ENCODE results near the gene NUP43. TPM values are rescaled to one million over a fixed set of nuclear protein-coding genes. Genes with fewer than 3 reads are reported as not detected.

NUP43 gene
- total and polyA plus RNA-seq, 10 of the 15 experiments (the other 5 are each of a cell fraction or from before 2014, with no cell fraction given): 8.9 to 54.2 (median 27.7) TPM

GRCh38 chr6:149714442-149714841 lies 31.9 kb downstream of the NUP43 start (continued):
- TF ChIP-seq NRF1 (conservative IDR thresholded peaks at IDR 0.05; ENCODE audit: low read depth, low read length): no peak

- no peak overlapping the region for H3K27ac ChIP-seq (ENCODE audit: control insufficient read depth, insufficient read depth)
- ChIA-PET CTCF (no interaction called here), RAD21 (ENCODE audit: unreplicated experiment) (no interaction called here), POLR2A (no interaction called here), SMC1A (ENCODE audit: uncharacterized antibody, unreplicated experiment) (no interaction called here)
- peaks cover 8% of the 10 kb centered on the region; the same call in 1 of the 2 replicates for H4K20me1 ChIP-seq (ENCODE audit: control insufficient read depth, insufficient read depth)
- in situ Hi-C loops (cut with MboI): no loop called here
- DNase-seq (ENCODE audit: low read depth, low spot score): no peak
- WGBS (ENCODE audit: insufficient coverage, insufficient replicate concordance, low lambda C conversion rate, missing lambda C conversion rate): 93% methylated on average over 5 of the region's 5 CpGs
- intact Hi-C loops (cut with micrococcal nuclease; ENCODE audit: unreplicated experiment): no loop called here
- TF ChIP-seq BMI1 (IDR thresholded peaks at IDR 0.05; ENCODE audit: borderline replicate concordance): no peak
- TF ChIP-seq E2F4 (IDR thresholded peaks at IDR 0.05; ENCODE audit: low read depth, low read length): no peak
- no peak for TF ChIP-seq TCF3 (IDR thresholded peaks at IDR 0.05; ENCODE audit: borderline replicate concordance, insufficient read depth, low read depth, low read length)
- no peak for TF ChIP-seq ZBED1 (IDR thresholded peaks at IDR 0.05; ENCODE audit: borderline replicate concordance)
- TF ChIP-seq LARP7 (IDR thresholded peaks at IDR 0.05): no peak
- TF ChIP-seq WRNIP1 (IDR thresholded peaks at IDR 0.05; ENCODE audit: borderline replicate concordance, low read depth, low read length): no peak
- no peak for TF ChIP-seq IKZF2 (IDR thresholded peaks at IDR 0.05)
- no peak for TF ChIP-seq NFIC (IDR thresholded peaks at IDR 0.05; ENCODE audit: low read depth, low read length)
- peaks cover 83% of the 10 kb centered on the region for H3K79me2 ChIP-seq (ENCODE audit: control insufficient read depth, insufficient read depth, low read length)
- no peaks in the 10 kb centered on the region for H3K9me3 ChIP-seq (replicated peaks; ENCODE audit: control insufficient read depth, insufficient read depth, low read length)
- no peak overlapping the region for H3K4me3 ChIP-seq
- H2AFZ ChIP-seq (ENCODE audit: control insufficient read depth, low read depth, low read length): no peak overlapping the region
- no peak overlapping the region for H3K9ac ChIP-seq (ENCODE audit: control insufficient read depth, insufficient read depth, low read length)
- FAIRE-seq: no peak
- ATAC-seq: no peak
- H3K36me3 ChIP-seq (ENCODE audit: control insufficient read depth in 2 of 2, insufficient read depth in 2 of 2, low read length in 1 of 2): 0 out of 4 replicates have a peak, but pooled peaks cover 0 to 3% of the 10 kb centered on the region in 2 experiments
- no TSS peak for BruUV-seq (replicated peaks)
- H3K4me2 ChIP-seq (ENCODE audit: control insufficient read depth, insufficient read depth): no peak overlapping the region
- H3K4me1 ChIP-seq (ENCODE audit: control insufficient read depth, insufficient read depth, low read length): peaks cover 10% of the 10 kb centered on the region; the same call in 1 of the 2 replicates
- H3K27me3 ChIP-seq (replicated peaks in 1 of 2; ENCODE audit: control insufficient read depth in 2 of 2, insufficient read depth in 2 of 2, low read length in 1 of 2): no peaks in the 10 kb centered on the region
Measured at GRCh38 chr6:149711711-149712110, 34.6 kb downstream of the NUP43 start.

All from GM12878 (cell line).